Smooth muscle cell (in vitro differentiated cells): Measurements from ENCODE around the gene PIGM. TPM values are rescaled to one million over a fixed set of nuclear protein-coding genes. Genes with fewer than 3 reads are reported as not detected.

Experiments used
- DNase-seq: peaks from one replicate; lab custom pipeline; 2025; ENCODE audit not compliant: unreplicated experiment; lab: John Stamatoyannopoulos, UW
- H2AFZ ChIP-seq: fragments of 200-600 bp; sonication (generic); 2 replicates; pipeline ENCODE4 v1.6.0; 2016; ENCODE audit warnings: antibody characterized with exemption, low read depth, mild to moderate bottlenecking
- H3F3A ChIP-seq: fragments of 200-600 bp; sonication (generic); 2 replicates; pipeline ENCODE4 v1.6.0; 2017; ENCODE audit warnings: antibody characterized with exemption, low read depth
- H3K27ac ChIP-seq: fragments of 200-600 bp; sonication (generic); 2 replicates; pipeline ENCODE4 v1.5.1; 2016; ENCODE audit warnings: low read depth, mild to moderate bottlenecking
- H3K27me3 ChIP-seq: fragments of 200-600 bp; sonication (generic); 2 replicates; pipeline ENCODE4 v1.6.1; 2016; ENCODE audit warnings: low read depth, mild to moderate bottlenecking
- H3K36me3 ChIP-seq: fragments of 200-600 bp; sonication (generic); 2 replicates; pipeline ENCODE4 v1.5.1; 2016; ENCODE audit warnings: low read depth
- H3K4me1 ChIP-seq: fragments of 200-600 bp; sonication (generic); 2 replicates; pipeline ENCODE4 v1.5.1; 2016; ENCODE audit warnings: low read depth
- H3K4me2 ChIP-seq: fragments of 200-600 bp; sonication (generic); 2 replicates; pipeline ENCODE4 v1.6.0; 2016; ENCODE audit warnings: mild to moderate bottlenecking
- H3K4me3 ChIP-seq: fragments of 200-600 bp; sonication (generic); 2 replicates; pipeline ENCODE4 v1.5.1; 2016; ENCODE audit warnings: mild to moderate bottlenecking
- H3K79me2 ChIP-seq: fragments of 200-600 bp; sonication (generic); 2 replicates; pipeline ENCODE4 v1.6.0; 2016; ENCODE audit warnings: low read depth, mild to moderate bottlenecking
- H3K9ac ChIP-seq: fragments of 200-600 bp; sonication (generic); 2 replicates; pipeline ENCODE4 v1.6.0; 2016; ENCODE audit warnings: low read depth
- H3K9me3 ChIP-seq: fragments of 200-600 bp; sonication (generic); replicated peaks from 2 replicates; pipeline ENCODE4 v1.5.1; 2016; ENCODE audit warnings: low read depth
- H4K20me1 ChIP-seq: fragments of 200-600 bp; sonication (generic); 2 replicates; pipeline ENCODE4 v1.6.0; 2016; ENCODE audit warnings: low read depth
- CTCF ChIP-seq: fragments of 200-600 bp; sonication (generic); IDR thresholded peaks from 2 replicates; pipeline ENCODE4 v1.5.1; 2017; ENCODE audit warnings: borderline replicate concordance, mild to moderate bottlenecking, antibody characterized with exemption; ENCODE audit not compliant: insufficient read depth, poor library complexity, severe bottlenecking
- WGBS: methylation state at CpG from one replicate; pipeline ENCODE4 v1.1.7; 2016; ENCODE audit warnings: low lambda C conversion rate; 5-methylcytosine and 5-hydroxymethylcytosine counted together
- polyA plus RNA-seq: library from polyadenylated mRNA; unstranded; fragments of >200 nt; fragmentation: Nextera tagmentation; extraction: Ambion mirVana; gene quantifications from 2 replicates; pipeline ENCODE4 v1.2.1, GENCODE V29; 2016
- total RNA-seq: library from RNA; depleted of rRNA; stranded (reverse); fragments of >200 nt; gene quantifications from 2 replicates; pipeline ENCODE4 v1.2.3, GENCODE V29; 2014

The PIGM gene
- total and polyA plus RNA-seq, 2 experiments from 2014 or later, result 3.0 to 5.2 TPM

DNA sequence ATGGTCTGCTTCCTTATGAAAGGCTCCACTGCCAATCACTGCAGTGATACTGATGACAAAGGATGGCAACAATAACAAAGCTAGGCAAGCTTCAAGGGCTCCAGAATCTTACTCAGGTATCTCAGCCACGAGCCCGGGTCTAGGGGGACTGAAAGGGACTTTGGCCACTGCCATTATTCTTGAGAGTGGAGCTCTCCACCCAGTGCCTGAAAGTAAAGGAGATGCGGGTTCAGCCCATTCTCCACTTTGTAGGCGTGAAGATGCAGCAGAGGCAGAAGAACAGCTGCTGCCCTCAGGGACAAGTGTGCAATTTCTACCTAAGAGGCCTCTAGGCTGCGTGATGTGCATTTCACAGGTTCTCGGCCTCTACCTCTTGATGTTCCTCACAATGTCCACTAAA lies 46.3 kb downstream of the PIGM start:
- no peak overlapping the region for H3K9ac ChIP-seq
- H3K4me2 ChIP-seq, result no peak overlapping the region
- H3K9me3 ChIP-seq, result no peaks in the 10 kb centered on the region
- WGBS, result 96% methylated on average over 6 of the region's 6 CpGs
- no peak overlapping the region for H2AFZ ChIP-seq
- H3F3A ChIP-seq, result no peaks in the 10 kb centered on the region
- H3K27ac ChIP-seq, result no peak overlapping the region
- H3K27me3 ChIP-seq, result no peaks in the 10 kb centered on the region
- TF ChIP-seq CTCF, result no peak
- no peak overlapping the region for H3K4me3 ChIP-seq
- DNase-seq, result no peak
- H4K20me1 ChIP-seq, result no peaks in the 10 kb centered on the region
- H3K4me1 ChIP-seq, result no peaks in the 10 kb centered on the region
- H3K79me2 ChIP-seq, result no peaks in the 10 kb centered on the region
- H3K36me3 ChIP-seq, result no peaks in the 10 kb centered on the region

DNA sequence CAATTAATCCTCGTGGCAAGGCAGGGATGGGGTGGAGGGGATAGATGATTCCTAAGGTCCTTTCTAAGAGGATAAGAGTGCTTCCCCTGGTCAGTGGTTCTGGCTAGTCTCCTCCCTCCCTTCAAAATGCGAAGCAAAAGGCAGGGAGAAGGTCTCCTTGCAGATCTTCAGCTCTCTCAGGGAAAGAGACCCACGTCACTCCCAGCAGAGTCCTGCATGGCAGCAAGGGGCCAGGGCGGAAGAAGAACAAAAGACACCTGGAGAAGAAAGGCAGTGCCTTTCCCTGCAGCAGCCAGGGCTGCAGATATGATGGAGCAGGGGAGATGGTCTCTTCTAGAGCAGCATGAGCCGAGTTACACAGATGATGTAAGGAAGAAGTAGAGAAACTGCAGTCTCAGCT lies 48.1 kb downstream of the PIGM start:
- H2AFZ ChIP-seq, result no peak overlapping the region
- H4K20me1 ChIP-seq, result no peaks in the 10 kb centered on the region
- no peaks in the 10 kb centered on the region for H3K36me3 ChIP-seq
- no peaks in the 10 kb centered on the region for H3F3A ChIP-seq
- H3K4me3 ChIP-seq, result no peak overlapping the region
- no peak overlapping the region for H3K27ac ChIP-seq
- no peaks in the 10 kb centered on the region for H3K4me1 ChIP-seq
- H3K9ac ChIP-seq, result no peak overlapping the region
- H3K9me3 ChIP-seq, result no peaks in the 10 kb centered on the region
- no peak overlapping the region for H3K4me2 ChIP-seq
- no peak for TF ChIP-seq CTCF
- no peak for DNase-seq
- H3K79me2 ChIP-seq, result no peaks in the 10 kb centered on the region
- 66% methylated on average over 5 of the region's 5 CpGs for WGBS
- peaks cover 1% of the 10 kb centered on the region for H3K27me3 ChIP-seq

- Histone ChIP-seq H3K4me3 (no peak overlapping the region), H3K9ac (no peak overlapping the region), H4K20me1 (no peaks in the 10 kb centered on the region), H3K9me3 (no peaks in the 10 kb centered on the region), H3K4me1 (no peaks in the 10 kb centered on the region), H3F3A (no peaks in the 10 kb centered on the region), H3K27me3 (peaks cover 14% of the 10 kb centered on the region), H3K27ac (no peak overlapping the region), H3K4me2 (no peak overlapping the region), H2AFZ (no peak overlapping the region), H3K79me2 (no peaks in the 10 kb centered on the region), H3K36me3 (no peaks in the 10 kb centered on the region)
- 76% methylated on average over 6 of the region's 6 CpGs for WGBS
- DNase-seq, result no peak
- TF ChIP-seq CTCF, result no peak
Observed at GRCh38 chr1:159982280-159982679, 49.5 kb downstream of the PIGM start.

GRCh38 chr1:159981351-159982055 lies 50.3 kb downstream of the PIGM start:
- Histone ChIP-seq H4K20me1 (no peaks in the 10 kb centered on the region), H2AFZ (no peak overlapping the region), H3K9me3 (no peaks in the 10 kb centered on the region), H3K36me3 (no peaks in the 10 kb centered on the region), H3F3A (no peaks in the 10 kb centered on the region), H3K27me3 (peaks cover 22% of the 10 kb centered on the region), H3K4me1 (no peaks in the 10 kb centered on the region), H3K27ac (no peak overlapping the region), H3K9ac (no peak overlapping the region), H3K79me2 (no peaks in the 10 kb centered on the region), H3K4me2 (no peak overlapping the region), H3K4me3 (no peak overlapping the region)
- no peak for DNase-seq
- TF ChIP-seq CTCF, result no peak
- 89% methylated on average over 6 of the region's 6 CpGs for WGBS
